Pancreas (tissue), 10 donors: ENCODE data around the gene BAG3. TPM values are rescaled to one million over a fixed set of nuclear protein-coding genes. Genes with fewer than 3 reads are reported as not detected.

Experiments used
- ATAC-seq, 4 donors: fragments of 200-7000 bp; cut with Tn5 transposase; one replicate each; pipeline versions ENCODE4 v1.8.0 to v1.9.1; 2020; ENCODE audit warnings: mild to moderate bottlenecking in 4 of 4, moderate library complexity in 4 of 4
- DNase-seq, 6 donors: peaks; one replicate each; pipeline ENCODE4 v3.0.0-alpha.2; 2020
- FAIRE-seq: peaks from 2 replicates; lab custom pipeline; 2012; peaks lifted over from hg19 to GRCh38; lab: Jason Lieb, UNC
- H3K27ac ChIP-seq, 4 donors: fragments of 200-600 bp; sonication (generic); 1 replicate in 3 of 4; 2 replicates in 1 of 4; pipeline versions ENCODE4 v1.5.0 to v1.8.0; 2020
- H3K27me3 ChIP-seq, 4 donors: fragments of 200-600 bp; one replicate each; pipeline ENCODE4 v1.8.0; 2021
- H3K36me3 ChIP-seq, 3 donors: fragments of 200-600 bp; sonication (generic) in 1 of 3; one replicate each; pipeline versions ENCODE4 v1.5.0 to v1.8.0; 2020 to 2021
- H3K4me1 ChIP-seq, 3 donors: fragments of 200-600 bp; one replicate each; pipeline ENCODE4 v1.8.0; 2021
- H3K4me3 ChIP-seq, 4 donors: fragments of 200-600 bp; sonication (generic) in 2 of 4; one replicate each; pipeline versions ENCODE4 v1.5.0 to v1.8.0; 2020 to 2021
- H3K9me3 ChIP-seq, 4 donors: fragments of 200-600 bp; one replicate each; pipeline ENCODE4 v1.8.0; 2021
- CTCF ChIP-seq, 4 donors: fragments of 200-600 bp; sonication (generic) in 3 of 4; IDR thresholded peaks; one replicate each; pipeline versions ENCODE4 v1.5.0 to v1.8.0; 2021; ENCODE audit warnings: antibody characterized with exemption in 4 of 4
- WGBS, 2 donors: extraction: QIAGEN DNeasy Blood & Tissue Kit; methylation state at CpG; one replicate each; pipeline ENCODE4 v1.1.7; 2013; 5-methylcytosine and 5-hydroxymethylcytosine counted together
- intact Hi-C, 3 donors: fragments of 100-400 bp; cut with DNase I; formaldehyde crosslinking; loops; one replicate each; pipeline versions ENCODE4 v1.11.1 to v1.14.2; 2022
- polyA plus RNA-seq, 2 donors: library from polyadenylated mRNA; stranded (reverse); fragments of 200-250 nt; gene quantifications; one replicate each; pipeline ENCODE4 v1.2.3, GENCODE V29; 2013
- total RNA-seq, 6 donors: library from RNA; stranded (reverse); fragmentation: NEBNext Ultra II Directional in 4 of 6; extraction: Animal tissue kit (Norgen Biotek cat#: 25700) in 4 of 6; gene quantifications; one replicate each; pipeline versions ENCODE4 v1.2.1 to v1.2.4, GENCODE V29; 2021 to 2023
- donor health status: healthy with polysubstance abuse.
- donor health status: DM: no; HTN: no; CAD: no; lungs with moderate emphysema.
- donor health status: DM: no; HTN: no; CAD: no.
- donor health status: control.
- donor health status: control.
- donor health status: Bipolar disorder and iron deficiency.
- donor health status: DM: yes; HTN: yes; CAD: no.
- donor health status: DM: no; HTN: no; CAD: no.
- donor health status: DM: no; HTN: no; CAD: no.
- donor health status: DM: yes; HTN: yes; CAD: no.

The BAG3 gene
- total and polyA plus RNA-seq, 8 donors, result 6.4 to 16.8 (median 8.8) TPM

- H3K4me1 ChIP-seq, result no peaks in the 10 kb centered on the region
- H3K9me3 ChIP-seq, result no peaks in the 10 kb centered on the region
- intact Hi-C loops, result no loop called here
- WGBS, 2 donors, result 66 to 71% methylated on average over 10 of the region's 10 CpGs
- ATAC-seq (peak in 1 of 4 donors; percentile 17), FAIRE-seq (no peak), DNase-seq (no peak)
- H3K27me3 ChIP-seq, result no peaks in the 10 kb centered on the region
- H3K4me3 ChIP-seq, result no peak overlapping the region
- TF ChIP-seq CTCF (IDR thresholded peaks at IDR 0.05), result no peak
- H3K27ac ChIP-seq, result no peak overlapping the region
- no peaks in the 10 kb centered on the region for H3K36me3 ChIP-seq
Measured at GRCh38 chr10:119687192-119688032, 36.2 kb downstream of the BAG3 start.

GRCh38 chr10:119688033-119688508, 36.9 kb downstream of the BAG3 start:
- no peaks in the 10 kb centered on the region for H3K36me3 ChIP-seq
- intact Hi-C loops, result no loop called here
- no peak for DNase-seq
- no peaks in the 10 kb centered on the region for H3K4me1 ChIP-seq
- no peak overlapping the region for H3K4me3 ChIP-seq
- no peaks in the 10 kb centered on the region for H3K27me3 ChIP-seq
- no peak for ATAC-seq
- TF ChIP-seq CTCF (IDR thresholded peaks at IDR 0.05), result no peak
- H3K9me3 ChIP-seq, result no peaks in the 10 kb centered on the region
- 72 to 75% methylated on average over 4 of the region's 4 CpGs for WGBS, 2 donors
- FAIRE-seq, result no peak
- H3K27ac ChIP-seq, result no peak overlapping the region

GRCh38 chr10:119689016-119689580, 37.9 kb downstream of the BAG3 start:
- Histone ChIP-seq H3K4me3 (no peak overlapping the region), H3K9me3 (no peaks in the 10 kb centered on the region), H3K36me3 (no peaks in the 10 kb centered on the region), H3K27me3 (no peaks in the 10 kb centered on the region), H3K4me1 (no peaks in the 10 kb centered on the region), H3K27ac (no peak overlapping the region)
- no peak for TF ChIP-seq CTCF (IDR thresholded peaks at IDR 0.05)
- WGBS, 2 donors, result 86 to 88% methylated on average over 6 of the region's 6 CpGs
- ATAC-seq (no peak), FAIRE-seq (no peak), DNase-seq (no peak)
- intact Hi-C loops, result no loop called here

- intact Hi-C loops, result no loop called here
- H3K4me3 ChIP-seq, result no peak overlapping the region
- ATAC-seq (no peak), DNase-seq (no peak), FAIRE-seq (no peak)
- H3K27me3 ChIP-seq, result no peaks in the 10 kb centered on the region
- no peak for TF ChIP-seq CTCF (IDR thresholded peaks at IDR 0.05)
- 91 to 94% methylated on average over 3 of the region's 3 CpGs for WGBS, 2 donors
- no peaks in the 10 kb centered on the region for H3K9me3 ChIP-seq
- no peaks in the 10 kb centered on the region for H3K36me3 ChIP-seq
- H3K27ac ChIP-seq, result no peak overlapping the region
- no peaks in the 10 kb centered on the region for H3K4me1 ChIP-seq
Measured at GRCh38 chr10:119691726-119692125, 40.5 kb downstream of the BAG3 start.
